RCC 7860 (cell line): ENCODE measurements around the gene SHPK.

ENCODE experiments used
- DNase-seq: peaks from one replicate; pipeline ENCODE4 v3.0.0-alpha.2; 2015; ENCODE audit warnings: low spot score
- FAIRE-seq: peaks from 2 replicates; lab custom pipeline; 2012; peaks lifted over from hg19 to GRCh38; lab: Jason Lieb, UNC

SHPK gene

DNA sequence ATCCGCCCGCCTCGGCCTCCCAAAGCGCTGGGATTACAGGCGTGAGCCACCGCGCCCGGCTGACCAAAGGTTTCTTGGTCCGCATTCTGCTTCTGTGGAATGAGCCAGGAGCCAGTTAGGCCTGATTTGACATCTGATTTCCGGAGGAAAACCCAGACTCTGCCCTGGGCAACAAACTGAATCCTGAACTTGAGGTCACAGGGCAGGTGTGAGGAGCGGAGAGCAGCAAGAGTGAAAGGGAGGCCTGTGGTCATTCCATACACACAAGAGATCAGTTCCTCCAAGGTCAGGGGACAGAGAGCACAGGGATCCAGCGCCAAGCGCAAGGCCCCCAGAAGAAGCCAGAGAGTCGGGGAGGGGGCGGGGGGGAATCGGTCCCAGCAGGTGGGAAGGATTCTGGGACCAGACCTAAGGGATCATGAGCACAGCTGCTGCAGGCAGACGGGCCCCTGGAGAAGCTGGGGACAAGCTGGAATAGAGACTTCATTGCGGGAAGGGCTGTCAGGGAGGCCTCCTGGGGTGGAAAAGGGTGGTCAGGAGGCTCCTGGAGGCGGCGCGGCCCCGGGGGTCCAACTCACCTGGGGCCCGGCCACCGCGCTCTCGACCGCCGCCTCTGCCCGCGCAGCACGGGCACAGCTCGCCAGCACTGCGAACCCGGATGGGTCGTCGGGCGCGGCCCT lies 436 bp downstream of the SHPK start:
- no peak for DNase-seq
- FAIRE-seq, result no peak

DNA sequence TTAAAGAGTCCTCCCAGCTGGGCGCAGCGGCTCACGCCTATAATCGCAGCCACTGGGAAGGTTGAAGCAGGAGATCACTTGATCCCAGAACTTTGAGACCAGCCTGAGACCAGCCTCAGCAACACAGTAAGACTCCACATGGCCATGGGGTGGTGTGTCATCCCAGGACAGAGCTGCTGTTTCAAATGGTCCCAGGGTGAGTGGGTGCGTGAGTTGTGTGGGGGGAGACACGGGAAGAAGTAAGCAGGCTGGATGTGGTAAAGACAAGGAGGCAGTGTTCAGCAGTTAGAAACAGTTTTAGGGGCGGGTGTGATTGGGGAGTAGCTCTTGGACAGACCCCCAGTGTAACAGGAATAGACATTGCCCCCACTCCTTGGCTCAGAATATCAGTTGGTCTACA lies 3.8 kb downstream of the SHPK start:
- DNase-seq (no peak), FAIRE-seq (no peak)

DNA sequence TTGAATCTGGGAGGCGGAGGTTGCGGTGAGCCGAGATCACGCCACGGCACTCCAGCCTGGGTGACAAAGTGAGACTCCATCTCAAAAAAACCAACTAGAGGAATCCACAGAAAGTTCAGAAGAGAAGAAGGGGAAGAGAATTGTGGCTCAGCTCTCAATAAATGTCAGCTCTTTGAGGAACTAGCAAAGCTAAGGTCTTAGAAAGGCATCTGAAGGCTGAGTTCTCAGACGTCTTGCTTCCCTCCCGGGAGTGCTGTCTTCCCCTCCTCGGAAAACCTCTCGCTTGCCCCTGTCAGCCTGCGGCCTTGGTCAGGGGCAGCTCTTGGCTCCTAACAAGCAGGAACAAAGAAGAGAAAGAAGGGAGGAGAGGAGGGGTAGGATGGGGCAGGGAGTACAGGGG lies 5.3 kb downstream of the SHPK start:
- no peak for FAIRE-seq

GRCh38 chr17:3627769-3628167 lies 8.3 kb downstream of the SHPK start:
- no peak for FAIRE-seq
- no peak for DNase-seq

More for the DNA sequence above, 5.3 kb downstream of the SHPK start:
- DNase-seq, result no peak

- DNase-seq (no peak), FAIRE-seq (no peak)
These were observed 8.9 kb downstream of the SHPK start for GRCh38 chr17:3626831-3627768.

- no peak for DNase-seq
- no peak for FAIRE-seq
These were observed 13.0 kb downstream of the SHPK start for GRCh38 chr17:3622977-3623594.

- no peak for DNase-seq
- FAIRE-seq, result no peak
These were observed 14.8 kb downstream of the SHPK start for GRCh38 chr17:3621146-3621720.

- FAIRE-seq, result no peak
- DNase-seq, result no peak
These were observed 20.7 kb downstream of the SHPK start for GRCh38 chr17:3615160-3615870.

DNA sequence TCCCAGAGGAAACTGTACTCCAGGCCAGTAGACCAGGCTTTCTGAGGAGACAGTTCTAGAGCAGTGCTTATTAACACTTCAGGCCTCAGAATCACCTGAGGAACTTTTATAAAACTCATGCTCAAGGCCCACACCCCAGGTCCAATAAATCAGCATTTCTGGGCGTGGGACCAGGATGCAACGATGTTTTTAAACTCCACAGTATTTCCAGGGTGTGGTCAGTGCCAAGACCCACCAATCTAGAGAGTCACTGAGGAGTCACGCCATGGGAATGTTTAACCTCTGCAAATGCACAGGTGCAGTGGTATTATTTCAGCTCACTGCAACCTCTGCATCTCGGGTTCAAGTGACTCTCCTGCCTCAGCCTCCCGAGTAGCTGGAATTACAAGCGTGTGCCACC lies 22.9 kb downstream of the SHPK start:
- FAIRE-seq, result no peak
- DNase-seq, result no peak

GRCh38 chr17:3610523-3610922 lies 25.5 kb downstream of the SHPK start:
- no peak for FAIRE-seq
- no peak for DNase-seq

GRCh38 chr17:3609689-3610088 lies 26.4 kb downstream of the SHPK start:
- DNase-seq, result no peak
- no peak for FAIRE-seq

GRCh38 chr17:3603870-3604259 lies 32.2 kb downstream of the SHPK start:
- FAIRE-seq (no peak), DNase-seq (no peak)

DNA sequence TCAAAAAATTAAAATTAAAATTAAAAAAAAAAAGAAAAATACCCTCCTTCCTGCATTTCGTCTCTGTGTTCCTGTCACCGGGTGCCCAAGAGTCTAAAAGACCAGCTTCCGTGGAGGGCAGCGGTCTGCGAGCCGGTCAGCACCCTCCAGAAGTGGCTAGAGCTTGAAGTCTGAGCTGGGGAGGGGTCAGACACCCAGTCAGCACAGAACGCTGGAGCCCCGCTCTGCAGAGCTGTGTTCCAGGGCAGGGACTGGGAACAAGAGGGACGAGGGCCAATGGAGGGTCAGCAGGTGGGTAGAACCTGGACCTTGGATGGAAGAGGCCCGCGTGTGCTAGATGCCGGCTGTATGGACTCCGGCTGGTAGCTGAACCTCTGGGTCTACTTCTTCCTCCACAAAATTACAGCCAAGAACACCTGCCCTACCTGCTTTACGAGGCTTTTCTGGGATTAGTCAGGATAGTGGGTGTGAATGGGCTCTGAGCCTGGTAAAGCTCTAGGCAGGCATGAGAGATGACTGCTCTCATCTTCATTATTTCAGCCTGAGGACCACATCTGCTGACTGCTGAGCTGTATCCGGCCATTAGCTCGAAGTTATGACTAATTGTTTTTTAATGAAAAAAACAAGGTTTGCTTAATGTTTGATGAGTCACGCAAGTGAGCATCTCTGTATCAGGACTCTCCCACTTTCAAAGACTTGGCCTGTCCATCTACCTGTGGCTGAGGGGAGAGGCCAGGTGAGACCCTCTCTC lies 32.8 kb downstream of the SHPK start:
- no peak for DNase-seq
- FAIRE-seq, result no peak

GRCh38 chr17:3602499-3602898 lies 33.6 kb downstream of the SHPK start:
- FAIRE-seq (no peak), DNase-seq (no peak)

- DNase-seq (no peak), FAIRE-seq (no peak)
These were observed 35.4 kb downstream of the SHPK start for GRCh38 chr17:3600529-3601205.

DNA sequence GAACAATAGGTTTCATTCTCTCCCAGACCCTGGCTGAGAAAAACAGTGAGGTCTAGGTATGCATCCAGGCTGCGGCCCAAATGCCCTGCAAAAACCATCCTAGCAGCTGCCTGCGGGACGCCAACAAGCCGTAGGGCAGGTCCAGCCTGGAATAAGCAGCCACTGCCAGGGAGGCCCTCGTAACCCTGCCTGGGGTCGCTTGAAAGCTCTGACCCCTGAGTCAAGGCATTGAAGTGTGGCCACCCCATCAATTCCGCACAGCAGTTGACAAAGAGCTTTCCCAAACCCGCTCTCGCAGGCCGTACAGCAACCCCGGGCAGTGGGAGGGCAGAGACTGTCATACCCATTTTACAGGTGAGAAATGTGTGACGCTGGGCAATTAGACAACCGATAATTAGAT lies 38.0 kb downstream of the SHPK start:
- no peak for DNase-seq
- FAIRE-seq, result no peak

- FAIRE-seq, result no peak
These were observed 39.1 kb downstream of the SHPK start for GRCh38 chr17:3596804-3597464.

DNA sequence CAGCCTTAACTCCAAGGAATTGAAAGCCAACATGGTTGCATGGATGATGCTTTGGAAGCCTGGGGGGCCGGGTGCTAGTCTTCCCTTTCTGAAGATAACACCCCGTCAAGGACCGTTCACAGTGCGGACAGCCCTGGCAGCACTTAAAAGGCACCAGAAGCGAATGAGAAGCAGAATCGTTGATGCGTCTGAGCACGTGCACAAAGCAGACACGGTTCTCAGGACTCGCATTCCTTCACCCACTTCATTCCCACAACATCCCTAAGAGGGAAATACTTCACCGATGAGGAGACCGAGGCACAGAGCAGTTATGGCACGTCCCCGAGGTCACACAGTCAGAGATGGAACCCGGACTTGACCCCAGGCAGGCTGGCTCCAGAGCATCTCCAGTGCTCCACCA lies 41.1 kb downstream of the SHPK start:
- DNase-seq (no peak), FAIRE-seq (no peak)

More at GRCh38 chr17:3596804-3597464, 39.1 kb downstream of the SHPK start:
- no peak for DNase-seq
